ENCODE data around the gene MDFIC.

Gene MDFIC

GRCh38 chr7:114944745-114945625 is 23.1 kb downstream of the MDFIC start:
- H3K4me3 Mint-ChIP-seq, result peak overlapping the region; percentile 75
- peaks cover 36% of the 10 kb centered on the region for H3K4me1 Mint-ChIP-seq
- peak overlapping the region; percentile 99 for H3K27ac Mint-ChIP-seq
- TF ChIP-seq, protein P1, sequence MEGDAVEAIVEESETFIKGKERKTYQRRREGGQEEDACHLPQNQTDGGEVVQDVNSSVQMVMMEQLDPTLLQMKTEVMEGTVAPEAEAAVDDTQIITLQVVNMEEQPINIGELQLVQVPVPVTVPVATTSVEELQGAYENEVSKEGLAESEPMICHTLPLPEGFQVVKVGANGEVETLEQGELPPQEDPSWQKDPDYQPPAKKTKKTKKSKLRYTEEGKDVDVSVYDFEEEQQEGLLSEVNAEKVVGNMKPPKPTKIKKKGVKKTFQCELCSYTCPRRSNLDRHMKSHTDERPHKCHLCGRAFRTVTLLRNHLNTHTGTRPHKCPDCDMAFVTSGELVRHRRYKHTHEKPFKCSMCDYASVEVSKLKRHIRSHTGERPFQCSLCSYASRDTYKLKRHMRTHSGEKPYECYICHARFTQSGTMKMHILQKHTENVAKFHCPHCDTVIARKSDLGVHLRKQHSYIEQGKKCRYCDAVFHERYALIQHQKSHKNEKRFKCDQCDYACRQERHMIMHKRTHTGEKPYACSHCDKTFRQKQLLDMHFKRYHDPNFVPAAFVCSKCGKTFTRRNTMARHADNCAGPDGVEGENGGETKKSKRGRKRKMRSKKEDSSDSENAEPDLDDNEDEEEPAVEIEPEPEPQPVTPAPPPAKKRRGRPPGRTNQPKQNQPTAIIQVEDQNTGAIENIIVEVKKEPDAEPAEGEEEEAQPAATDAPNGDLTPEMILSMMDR (IDR thresholded peaks at IDR 0.05), result no peak
- no peaks in the 10 kb centered on the region for H3K9me3 Mint-ChIP-seq
- peak; percentile 33 for DNase-seq
- no peaks in the 10 kb centered on the region for H3K27me3 Mint-ChIP-seq (ENCODE audit: low read depth, poor library complexity)
- peaks cover 34% of the 10 kb centered on the region for H3K36me3 Mint-ChIP-seq (ENCODE audit: low read depth)

- DNase-seq, result no peak
- peaks cover 4% of the 10 kb centered on the region for H3K36me3 Mint-ChIP-seq (ENCODE audit: low read depth)
- no peaks in the 10 kb centered on the region for H3K27me3 Mint-ChIP-seq (ENCODE audit: low read depth, poor library complexity)
- peaks cover 24% of the 10 kb centered on the region for H3K4me1 Mint-ChIP-seq
- no peaks in the 10 kb centered on the region for H3K9me3 Mint-ChIP-seq
- no peak overlapping the region for H3K27ac Mint-ChIP-seq
- TF ChIP-seq, protein P1 (IDR thresholded peaks at IDR 0.05), result no peak
- H3K4me3 Mint-ChIP-seq, result no peak overlapping the region
Observed at GRCh38 chr7:114949231-114949630, 27.3 kb downstream of the MDFIC start.

GRCh38 chr7:114952296-114952695 is 30.4 kb downstream of the MDFIC start:
- Mint-ChIP-seq H3K9me3 (no peaks in the 10 kb centered on the region), H3K4me1 (no peaks in the 10 kb centered on the region), H3K27ac (no peak overlapping the region), H3K36me3 (ENCODE audit: low read depth) (peaks cover 4% of the 10 kb centered on the region), H3K4me3 (no peak overlapping the region), H3K27me3 (ENCODE audit: low read depth, poor library complexity) (no peaks in the 10 kb centered on the region)
- no peak for DNase-seq
- TF ChIP-seq, protein P1 (IDR thresholded peaks at IDR 0.05), result no peak

GRCh38 chr7:114953724-114954123 is 31.8 kb downstream of the MDFIC start:
- Mint-ChIP-seq H3K4me3 (no peak overlapping the region), H3K27ac (no peak overlapping the region)
- DNase-seq, result no peak

GRCh38 chr7:114956702-114957101 is 34.8 kb downstream of the MDFIC start:
- Mint-ChIP-seq H3K4me3 (no peak overlapping the region), H3K27ac (no peak overlapping the region), H3K9me3 (no peaks in the 10 kb centered on the region), H3K4me1 (peaks cover 8% of the 10 kb centered on the region), H3K36me3 (ENCODE audit: low read depth) (no peaks in the 10 kb centered on the region), H3K27me3 (ENCODE audit: low read depth, poor library complexity) (no peaks in the 10 kb centered on the region)
- TF ChIP-seq, protein P1 (IDR thresholded peaks at IDR 0.05), result no peak
- DNase-seq, result no peak

More at GRCh38 chr7:114953724-114954123, 31.8 kb downstream of the MDFIC start:
- Mint-ChIP-seq H3K9me3 (no peaks in the 10 kb centered on the region), H3K36me3 (ENCODE audit: low read depth) (peaks cover 4% of the 10 kb centered on the region), H3K27me3 (ENCODE audit: low read depth, poor library complexity) (no peaks in the 10 kb centered on the region), H3K4me1 (no peaks in the 10 kb centered on the region)
- TF ChIP-seq, protein P1 (IDR thresholded peaks at IDR 0.05), result no peak

DNA sequence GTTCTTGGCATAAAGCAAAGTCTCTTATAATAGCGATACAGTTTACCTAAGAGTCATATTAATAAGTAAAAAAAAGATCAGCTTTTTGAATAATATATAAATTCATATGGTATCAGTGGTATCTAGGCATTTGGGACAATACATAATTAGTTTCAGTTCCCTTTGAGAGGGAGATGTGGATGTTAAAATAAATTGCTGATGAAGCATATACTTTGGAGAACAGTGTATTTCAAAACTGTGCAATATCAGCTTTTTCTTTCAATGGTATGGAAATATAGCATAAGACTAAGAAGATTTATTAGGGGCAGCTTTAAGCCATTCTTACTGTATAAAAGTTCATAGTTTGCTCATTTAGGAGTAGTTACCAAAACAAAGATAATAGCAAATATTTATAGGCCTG is 35.5 kb downstream of the MDFIC start:
- no peaks in the 10 kb centered on the region for H3K27me3 Mint-ChIP-seq (ENCODE audit: low read depth, poor library complexity)
- no peak overlapping the region for H3K27ac Mint-ChIP-seq
- peaks cover 8% of the 10 kb centered on the region for H3K4me1 Mint-ChIP-seq
- TF ChIP-seq, protein P1 (IDR thresholded peaks at IDR 0.05), result no peak
- DNase-seq, result no peak
- no peak overlapping the region for H3K4me3 Mint-ChIP-seq
- no peaks in the 10 kb centered on the region for H3K9me3 Mint-ChIP-seq
- H3K36me3 Mint-ChIP-seq (ENCODE audit: low read depth), result no peaks in the 10 kb centered on the region
